Measurements from ENCODE around the gene SH3YL1. TPM values are rescaled to one million over a fixed set of nuclear protein-coding genes. Genes with fewer than 3 reads are reported as not detected.
A peak's percentile ranks its signal among the peaks of the same experiment; 100 is the strongest.

SH3YL1 gene
- total RNA-seq, 1 donor from 2014 or later, result 47.9 TPM

DNA sequence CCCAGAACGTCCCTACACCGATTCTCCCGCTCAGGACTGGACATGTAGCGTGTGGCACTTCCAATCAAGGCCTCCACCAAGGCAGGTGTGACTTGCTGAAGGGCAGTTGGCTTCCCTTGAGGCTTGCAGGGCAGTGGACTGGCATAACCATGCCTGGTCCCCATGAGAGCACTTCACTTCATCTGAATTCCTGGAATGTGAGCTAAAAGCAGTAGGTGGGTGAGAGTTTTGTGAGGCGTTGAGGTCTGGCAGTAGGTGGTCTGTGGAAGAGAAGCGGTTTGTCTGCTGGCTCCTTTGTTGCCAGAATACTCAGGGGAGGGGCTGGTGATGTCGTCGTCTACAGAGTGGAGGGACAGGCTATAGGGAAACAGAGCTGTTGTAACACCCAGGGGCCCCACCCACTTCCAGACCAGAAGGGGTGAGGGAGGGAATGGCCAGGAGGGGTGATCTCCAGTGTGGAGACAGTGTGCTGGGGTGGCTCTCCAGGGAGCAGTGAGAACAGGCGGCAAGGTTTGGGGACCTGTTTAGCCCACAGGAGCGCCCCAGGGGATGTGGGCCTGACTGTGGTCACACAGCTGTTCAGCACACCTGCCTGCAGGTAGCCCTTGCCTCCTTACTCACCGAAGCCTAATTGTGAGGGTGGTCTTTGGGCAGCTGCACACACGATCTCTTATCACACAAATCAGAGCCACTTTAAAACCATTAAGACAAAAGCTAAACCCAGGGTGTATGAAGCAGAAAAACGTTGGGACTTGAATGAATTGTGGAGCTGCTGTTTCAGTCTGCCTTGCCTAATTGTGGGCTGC, 45.5 kb upstream of the SH3YL1 start:
- Mint-ChIP-seq H3K27ac (peak overlapping the region; percentile 51), H3K36me3 (no peaks in the 10 kb centered on the region), H3K4me1 (peaks cover 53% of the 10 kb centered on the region), H3K9me3 (no peaks in the 10 kb centered on the region), H3K4me3 (peak overlapping the region; percentile 62), H3K27me3 (ENCODE audit: insufficient read depth, low read depth) (peaks cover 11% of the 10 kb centered on the region)
- H3F3A ChIP-seq (ENCODE audit: low read depth), result peaks cover 12% of the 10 kb centered on the region
- no peaks in the 10 kb centered on the region for H3K27me3 ChIP-seq
- DNase-seq (ENCODE audit: low spot score), result peak; percentile 75
- H3K79me2 ChIP-seq (ENCODE audit: low read depth), result no peaks in the 10 kb centered on the region
- H2AFZ ChIP-seq (replicated peaks), result peak overlapping the region; percentile 19
- H3K9me3 ChIP-seq (ENCODE audit: low read depth), result no peaks in the 10 kb centered on the region
- peaks cover 22% of the 10 kb centered on the region for H3K4me1 ChIP-seq
- no peak overlapping the region for H3K4me3 ChIP-seq
- H4K20me1 ChIP-seq (ENCODE audit: low read depth), result no peaks in the 10 kb centered on the region
- TF ChIP-seq EZH2phosphoT487 (IDR thresholded peaks at IDR 0.05) (no peak), CTCF (IDR thresholded peaks at IDR 0.05) (no peak)
- no peak overlapping the region for H3K9ac ChIP-seq
- no peak overlapping the region for H3K27ac ChIP-seq
- H3K4me2 ChIP-seq, result peak overlapping the region; percentile 54
- no peaks in the 10 kb centered on the region for H3K36me3 ChIP-seq

DNA sequence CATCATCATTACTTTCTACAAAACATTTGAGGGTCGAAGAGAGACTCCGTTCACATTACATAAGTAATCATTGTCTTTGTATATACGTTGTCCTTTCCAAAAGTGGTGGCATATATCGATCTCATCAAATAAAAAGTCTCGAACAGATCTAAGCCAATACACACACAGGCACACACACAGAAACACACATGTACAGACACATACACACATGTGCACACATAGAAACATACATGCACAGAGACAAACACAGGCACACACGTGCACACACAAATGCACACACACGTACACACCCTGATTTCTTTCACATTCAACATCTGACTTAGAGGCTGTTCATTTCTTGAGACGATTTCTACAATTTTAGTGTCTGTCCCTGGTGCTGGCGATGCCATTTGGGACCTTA, 41.5 kb upstream of the SH3YL1 start:
- TF ChIP-seq EZH2phosphoT487 (IDR thresholded peaks at IDR 0.05) (no peak), CTCF (IDR thresholded peaks at IDR 0.05) (no peak), EZH2 (IDR thresholded peaks at IDR 0.05) (no peak)

GRCh38 chr2:296354-296753, 32.5 kb upstream of the SH3YL1 start:
- H3K4me2 ChIP-seq, result no peak overlapping the region
- no peak overlapping the region for H3K4me3 Mint-ChIP-seq
- H3K79me2 ChIP-seq (ENCODE audit: low read depth), result no peaks in the 10 kb centered on the region
- no peaks in the 10 kb centered on the region for H3K9me3 ChIP-seq (ENCODE audit: low read depth)
- no peak overlapping the region for H3K27ac ChIP-seq
- peaks cover 16% of the 10 kb centered on the region for H3K27me3 ChIP-seq
- no peak for DNase-seq (ENCODE audit: low spot score)
- no peaks in the 10 kb centered on the region for H3K4me1 ChIP-seq
- H3K27me3 Mint-ChIP-seq (ENCODE audit: insufficient read depth, low read depth), result peaks cover 6% of the 10 kb centered on the region
- no peak overlapping the region for H3K4me3 ChIP-seq
- H3F3A ChIP-seq (ENCODE audit: low read depth), result no peaks in the 10 kb centered on the region
- peaks cover 5% of the 10 kb centered on the region for H3K36me3 Mint-ChIP-seq
- no peaks in the 10 kb centered on the region for H3K36me3 ChIP-seq
- no peaks in the 10 kb centered on the region for H4K20me1 ChIP-seq (ENCODE audit: low read depth)
- no peak overlapping the region for H3K9ac ChIP-seq
- no peaks in the 10 kb centered on the region for H3K4me1 Mint-ChIP-seq
- no peak overlapping the region for H2AFZ ChIP-seq (replicated peaks)
- no peak overlapping the region for H3K27ac Mint-ChIP-seq
- peaks cover 25% of the 10 kb centered on the region for H3K9me3 Mint-ChIP-seq
- TF ChIP-seq CTCF (IDR thresholded peaks at IDR 0.05) (no peak), EZH2 (IDR thresholded peaks at IDR 0.05) (no peak), EZH2phosphoT487 (IDR thresholded peaks at IDR 0.05) (no peak)

More for the DNA sequence above, 41.5 kb upstream of the SH3YL1 start:
- no peaks in the 10 kb centered on the region for H3K79me2 ChIP-seq (ENCODE audit: low read depth)
- no peak overlapping the region for H3K9ac ChIP-seq
- no peak overlapping the region for H3K27ac Mint-ChIP-seq
- H3K9me3 Mint-ChIP-seq, result peaks cover 25% of the 10 kb centered on the region
- no peaks in the 10 kb centered on the region for H3K27me3 ChIP-seq
- H3K4me3 Mint-ChIP-seq, result no peak overlapping the region
- no peaks in the 10 kb centered on the region for H3K9me3 ChIP-seq (ENCODE audit: low read depth)
- H3K4me1 ChIP-seq, result peaks cover 15% of the 10 kb centered on the region
- peaks cover 4% of the 10 kb centered on the region for H3K36me3 Mint-ChIP-seq
- H3F3A ChIP-seq (ENCODE audit: low read depth), result peaks cover 11% of the 10 kb centered on the region
- H4K20me1 ChIP-seq (ENCODE audit: low read depth), result no peaks in the 10 kb centered on the region
- H3K4me3 ChIP-seq, result no peak overlapping the region
- H2AFZ ChIP-seq (replicated peaks), result no peak overlapping the region
- H3K4me1 Mint-ChIP-seq, result peaks cover 15% of the 10 kb centered on the region
- H3K27me3 Mint-ChIP-seq (ENCODE audit: insufficient read depth, low read depth), result peaks cover 4% of the 10 kb centered on the region
- no peak for DNase-seq (ENCODE audit: low spot score)
- no peaks in the 10 kb centered on the region for H3K36me3 ChIP-seq
- no peak overlapping the region for H3K27ac ChIP-seq
- no peak overlapping the region for H3K4me2 ChIP-seq

Data from neural progenitor cell (in vitro differentiated cells).